ELR (cell line): Measurements from ENCODE around the gene ARHGAP4.

Experiments
- DNase-seq: peaks from one replicate; pipeline ENCODE4 v3.0.0-alpha.2; 2015; ENCODE audit warnings: low read depth

The ARHGAP4 gene

DNA sequence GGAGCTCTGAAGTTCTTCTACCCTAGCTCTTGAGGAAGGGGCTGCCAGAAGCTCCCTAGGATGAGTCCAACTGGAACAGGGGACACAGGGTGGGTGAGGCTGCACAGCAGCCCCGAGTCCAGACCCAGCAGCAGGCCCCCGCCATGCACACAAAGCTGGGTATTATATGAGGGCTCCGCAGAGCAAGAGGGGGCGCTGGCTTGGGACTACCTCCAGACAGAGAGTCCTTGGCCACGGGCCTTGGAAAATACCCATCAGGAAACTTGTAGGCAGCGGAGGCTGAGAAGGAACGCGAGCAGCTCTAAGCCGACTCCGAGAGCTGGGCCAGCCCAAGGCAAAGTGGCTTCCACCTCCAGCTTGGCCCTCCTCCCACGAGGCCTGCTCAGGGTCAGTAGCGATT lies 37.5 kb upstream of the ARHGAP4 start:
- DNase-seq, result no peak

DNA sequence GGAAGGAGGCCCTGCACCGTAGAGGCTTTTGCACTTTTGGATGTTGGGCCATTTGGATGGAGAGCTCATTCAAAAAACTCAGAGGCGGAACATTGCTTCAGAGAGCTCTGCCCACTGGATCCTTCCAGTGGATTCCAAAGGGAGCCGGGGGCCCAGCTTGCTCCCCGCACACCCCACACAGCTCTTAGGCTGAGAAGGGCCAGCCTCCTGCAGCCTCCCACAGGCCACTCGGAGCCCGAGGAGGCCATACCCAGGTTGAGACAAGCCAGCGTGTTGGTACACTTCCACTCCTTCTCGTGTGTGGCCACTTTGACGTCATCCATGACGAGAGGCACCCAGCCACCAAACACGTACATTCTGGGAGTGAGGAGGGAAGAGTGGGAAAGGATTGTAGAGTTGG lies 35.2 kb upstream of the ARHGAP4 start:
- no peak for DNase-seq

DNA sequence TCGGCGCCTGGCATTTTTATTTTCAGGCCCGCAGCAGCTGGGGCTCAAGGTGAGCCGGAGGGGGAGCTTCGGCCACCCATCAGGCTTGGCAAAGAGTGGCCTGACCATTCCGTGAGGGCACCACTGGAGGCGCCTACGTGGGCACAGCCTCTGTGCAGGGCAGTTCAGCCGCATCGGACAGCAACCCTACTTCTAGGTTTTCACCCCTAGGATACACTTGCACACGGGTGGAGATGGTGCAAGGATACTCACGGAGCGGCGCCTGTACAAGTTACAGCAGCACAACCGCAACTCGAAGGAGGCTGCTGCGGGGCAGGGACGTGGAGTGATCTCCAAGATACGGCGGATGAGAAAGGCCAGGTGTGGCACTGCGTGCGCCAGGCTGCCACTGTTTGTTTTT lies 34.7 kb upstream of the ARHGAP4 start:
- DNase-seq, result no peak

DNA sequence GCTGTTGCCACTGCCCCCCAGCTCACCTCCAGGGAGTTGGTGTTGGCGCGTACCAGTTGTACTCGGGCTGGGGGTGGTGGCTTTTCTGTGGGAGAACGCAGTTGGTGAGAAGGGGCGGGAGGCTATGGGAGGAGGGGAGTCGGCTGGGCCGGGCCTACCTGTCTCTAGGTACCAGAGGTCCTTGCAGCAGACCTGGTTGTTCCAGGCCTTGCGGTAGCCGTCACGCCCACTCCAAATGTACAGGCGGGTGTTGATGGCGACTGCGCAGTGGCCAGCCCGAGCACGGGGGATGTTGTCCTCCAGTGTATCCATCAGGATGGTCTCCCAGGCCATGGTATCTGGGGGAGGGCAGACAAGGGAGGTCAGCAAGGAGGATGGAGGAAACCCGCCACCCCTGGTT lies 34.0 kb upstream of the ARHGAP4 start:
- DNase-seq, result no peak

DNA sequence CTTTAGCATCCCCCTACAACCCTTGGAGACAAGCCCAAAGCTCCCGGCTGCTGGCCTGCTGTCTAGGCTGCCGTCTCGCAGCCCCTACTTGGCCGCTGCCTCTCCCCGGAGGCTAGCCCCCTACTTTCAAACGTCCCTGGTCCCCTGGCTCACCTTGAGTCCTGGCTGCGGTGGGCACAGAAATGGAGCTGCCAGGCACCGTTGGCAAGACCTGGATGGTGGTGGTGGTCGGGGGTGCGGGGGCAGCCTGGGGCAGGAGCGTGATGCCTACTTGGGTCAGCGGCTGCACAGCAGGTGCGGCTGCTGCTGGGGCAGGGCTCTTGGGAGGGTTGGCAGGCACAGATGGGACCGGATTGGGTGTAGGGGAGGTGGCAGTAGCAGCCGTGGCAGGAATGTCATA lies 33.6 kb upstream of the ARHGAP4 start:
- no peak for DNase-seq

DNA sequence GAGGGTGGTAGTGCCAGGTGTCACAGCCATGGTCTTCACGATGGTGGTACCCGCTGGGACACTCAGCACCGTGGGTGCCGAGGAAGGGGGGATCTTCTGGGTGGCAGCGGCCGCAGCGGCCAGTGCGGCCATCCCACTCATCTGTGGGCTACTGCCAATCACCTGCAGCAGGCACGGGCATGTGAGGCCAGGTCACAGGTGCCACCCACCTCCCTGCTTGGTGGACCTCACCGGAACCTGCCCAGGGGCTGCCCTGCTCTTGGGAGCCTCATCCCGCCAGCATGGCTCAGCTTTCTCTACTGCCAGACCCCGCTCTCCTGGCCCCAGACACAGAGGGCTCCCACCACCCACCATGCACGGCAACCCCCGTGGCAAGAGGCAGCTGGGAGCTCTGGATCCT lies 32.5 kb upstream of the ARHGAP4 start:
- no peak for DNase-seq

DNA sequence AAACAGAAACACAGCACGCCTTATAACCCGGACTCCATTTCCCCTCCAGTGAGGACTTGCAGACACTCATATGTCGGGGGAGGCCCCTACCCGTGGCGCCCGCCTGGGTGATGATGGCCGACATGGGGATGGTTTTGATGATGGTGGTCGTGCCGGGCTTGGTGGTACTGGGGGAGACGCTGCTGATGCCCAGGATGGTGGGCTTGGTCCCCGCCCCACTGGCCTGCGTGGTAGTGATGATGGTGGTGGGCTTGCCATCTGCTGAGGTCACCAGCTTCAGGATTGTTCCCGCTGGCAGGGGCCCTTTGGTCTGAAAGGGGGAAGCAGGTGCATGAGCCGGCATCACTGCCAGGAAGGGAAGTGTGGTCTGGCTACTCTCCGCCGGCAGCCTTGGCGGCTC lies 31.2 kb upstream of the ARHGAP4 start:
- DNase-seq, result no peak

DNA sequence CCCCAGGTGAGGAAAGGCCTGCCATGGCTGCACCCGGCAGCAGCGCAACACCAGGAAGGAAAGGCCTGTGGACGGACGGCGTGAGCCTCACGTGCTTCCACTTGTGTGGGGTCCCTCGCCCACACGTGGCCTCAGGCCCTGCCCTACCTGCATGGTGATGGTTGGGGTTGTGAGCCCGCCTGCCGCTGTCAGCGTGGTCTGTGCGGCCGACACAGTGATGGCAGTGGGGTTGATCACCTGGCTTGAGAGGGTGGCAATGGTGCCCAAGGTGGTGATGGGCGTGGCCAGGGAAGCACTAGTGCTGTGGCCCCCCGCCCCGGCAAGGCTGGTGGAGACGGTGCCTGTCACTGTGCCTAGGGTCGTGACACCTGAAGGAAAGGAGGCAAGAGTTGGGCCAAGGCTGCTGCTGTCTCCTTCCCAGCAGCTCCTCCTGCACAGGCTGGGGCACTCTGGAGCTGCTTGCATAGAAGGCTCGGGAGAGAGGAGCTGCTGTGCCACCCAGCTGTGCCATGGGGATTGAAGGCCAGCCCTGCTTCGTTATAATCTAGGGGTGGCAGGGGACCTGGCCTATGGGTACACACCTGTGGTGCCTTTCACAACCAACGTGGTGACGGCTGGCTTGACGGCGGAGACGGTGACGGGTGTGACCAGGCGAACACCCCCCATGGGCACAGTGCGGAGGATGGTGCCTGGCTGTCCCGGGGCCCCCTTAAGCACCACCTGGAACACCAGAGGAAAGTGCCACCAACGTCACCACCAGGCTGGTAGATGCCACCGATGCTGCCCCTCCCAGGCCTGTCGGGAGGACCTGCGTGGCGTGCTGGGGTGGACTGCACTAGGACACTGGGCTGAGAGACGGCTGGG lies 30.2 kb upstream of the ARHGAP4 start:
- DNase-seq, result no peak

DNA sequence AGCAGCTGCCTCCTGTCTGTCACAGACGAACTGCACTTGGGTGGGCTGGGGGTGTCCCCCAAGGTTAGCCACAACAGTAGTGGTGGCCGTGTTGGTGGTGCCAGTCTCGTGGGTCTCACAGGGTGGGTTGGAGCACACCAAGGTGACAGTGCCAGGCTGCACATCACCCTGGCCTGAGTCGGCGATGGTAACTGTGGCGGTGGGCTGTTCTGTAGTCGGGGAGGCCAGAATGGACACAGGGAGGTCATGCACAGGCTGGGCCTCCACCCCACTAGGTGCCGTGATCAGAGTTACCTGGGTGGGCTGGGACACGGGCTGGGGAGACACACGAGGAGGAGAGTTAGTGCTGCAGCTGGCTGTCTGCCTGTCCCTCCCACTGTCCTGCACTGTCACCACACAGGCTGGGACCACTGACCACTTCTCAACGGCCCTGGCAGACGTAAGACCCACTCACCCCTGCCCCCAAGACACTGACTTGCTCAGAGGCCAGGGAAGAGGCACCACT lies 29.2 kb upstream of the ARHGAP4 start:
- no peak for DNase-seq

DNA sequence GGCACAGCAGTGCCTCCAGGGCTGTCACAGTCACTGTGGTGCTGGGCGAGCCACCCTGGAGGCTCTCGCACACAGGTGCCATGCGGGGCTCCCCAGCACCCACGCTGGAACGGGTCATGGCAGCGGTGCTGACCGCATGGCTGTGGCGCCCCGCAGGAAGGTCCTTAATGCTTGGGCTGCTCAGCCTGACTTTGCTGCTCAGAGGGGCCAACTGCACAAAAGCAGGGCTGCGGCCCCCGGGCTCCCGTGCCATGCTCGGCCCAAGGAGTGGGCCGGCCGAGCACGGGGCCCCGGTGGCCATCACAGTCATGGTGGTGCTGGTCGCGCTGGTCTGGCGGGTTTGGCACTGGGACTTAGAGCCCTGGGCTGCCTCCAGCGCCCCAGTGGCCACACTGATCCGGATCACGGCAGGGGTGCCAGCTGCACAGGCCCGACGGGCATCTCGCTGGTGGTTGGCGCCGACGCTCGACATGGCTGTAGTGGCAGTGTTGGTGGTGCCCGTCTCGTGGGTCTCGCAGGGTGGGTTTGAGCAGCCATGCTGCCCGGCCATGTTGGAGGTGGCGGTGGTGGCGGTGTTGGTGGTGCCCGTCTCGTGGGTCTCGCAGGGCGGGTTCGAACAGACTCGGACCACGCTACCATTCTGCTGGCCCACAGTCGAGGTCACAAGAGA lies 28.6 kb upstream of the ARHGAP4 start:
- DNase-seq, result no peak

DNA sequence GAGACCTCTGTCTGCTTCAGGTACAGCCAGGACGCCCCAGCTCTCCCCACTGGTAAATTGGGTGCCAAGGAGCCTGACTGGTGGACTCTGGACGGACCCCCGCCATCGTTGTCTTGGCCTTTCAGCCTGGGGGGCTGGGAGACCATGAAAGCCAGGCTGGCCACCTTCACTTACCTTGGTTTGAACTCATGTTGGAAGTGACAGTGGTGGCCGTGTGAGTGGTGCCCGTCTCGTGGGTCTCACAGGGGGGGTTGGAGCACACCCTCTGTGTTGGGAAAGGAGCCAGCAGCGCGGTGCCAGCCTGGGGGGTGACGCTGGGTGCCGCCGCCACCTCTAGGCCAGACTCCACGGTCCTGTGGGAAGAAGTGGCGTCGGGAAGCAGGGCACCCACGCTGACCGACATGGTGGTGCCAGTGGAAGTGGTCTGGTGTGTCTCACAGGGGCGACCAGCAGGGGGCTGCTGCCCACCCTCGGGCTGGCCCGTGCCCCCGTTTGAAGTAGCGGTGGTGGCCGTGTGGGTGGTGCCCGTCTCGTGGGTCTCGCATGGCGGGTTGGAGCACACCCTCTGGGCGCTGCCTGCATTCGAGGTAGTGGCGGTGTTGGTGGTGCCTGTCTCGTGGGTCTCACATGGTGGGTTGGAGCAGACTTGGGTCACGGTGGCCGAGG lies 28.0 kb upstream of the ARHGAP4 start:
- no peak for DNase-seq

DNA sequence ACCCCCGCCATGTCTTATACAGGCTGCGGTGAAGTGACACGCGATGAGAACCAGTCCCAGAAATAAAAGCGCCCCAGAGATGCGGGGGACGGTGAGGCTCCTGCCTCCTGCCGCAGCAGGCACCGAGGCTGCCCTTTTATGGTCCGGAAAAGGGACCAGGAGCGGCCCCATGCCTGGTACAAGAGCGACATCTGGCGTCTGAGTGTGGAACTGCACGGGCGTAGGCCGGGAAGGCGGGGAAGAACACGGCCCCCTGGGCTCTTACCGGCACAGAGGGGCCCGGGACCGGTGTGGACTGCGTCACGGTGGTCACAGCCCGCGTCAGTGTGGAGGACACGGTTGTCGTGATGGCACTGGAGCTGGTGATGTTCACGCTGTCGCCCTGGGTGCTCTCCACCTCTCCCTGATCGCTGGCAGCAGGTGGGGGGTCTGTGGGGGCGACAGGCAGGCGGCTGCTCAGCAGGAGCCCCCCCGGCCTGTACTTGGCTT lies 27.3 kb upstream of the ARHGAP4 start:
- peak; percentile 62 for DNase-seq

DNA sequence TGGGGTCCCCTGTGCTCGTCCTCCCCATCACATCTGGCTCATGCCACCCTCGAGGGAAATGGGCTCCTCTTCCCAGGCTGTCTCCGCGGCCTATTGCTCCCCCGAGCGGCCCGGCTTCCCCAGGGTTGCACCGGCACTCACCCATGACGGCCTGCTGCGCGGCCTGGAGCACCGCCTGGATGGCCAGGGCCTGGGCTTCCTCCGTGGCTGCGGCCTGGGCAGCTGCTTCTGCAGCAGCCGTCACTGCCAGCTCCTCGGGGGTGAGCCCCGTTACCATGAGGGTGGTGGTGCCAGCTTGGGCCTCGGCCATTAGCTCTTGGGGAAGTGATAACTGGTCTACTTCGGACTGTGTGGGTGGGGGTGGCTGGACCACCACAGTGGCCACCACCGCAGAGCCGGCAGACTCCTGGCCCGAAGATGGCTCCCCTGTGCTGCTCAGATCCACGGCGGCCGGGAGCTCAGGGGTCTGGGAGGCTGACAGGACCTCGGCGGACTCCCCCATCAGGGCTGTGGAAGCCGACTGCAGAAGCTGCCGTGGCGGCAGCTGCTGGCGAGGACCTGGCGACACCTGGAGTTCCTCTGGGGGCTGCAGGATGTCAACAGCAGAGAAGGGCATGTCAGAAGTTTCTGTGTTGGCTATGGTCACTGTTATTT lies 26.4 kb upstream of the ARHGAP4 start:
- DNase-seq, result no peak

DNA sequence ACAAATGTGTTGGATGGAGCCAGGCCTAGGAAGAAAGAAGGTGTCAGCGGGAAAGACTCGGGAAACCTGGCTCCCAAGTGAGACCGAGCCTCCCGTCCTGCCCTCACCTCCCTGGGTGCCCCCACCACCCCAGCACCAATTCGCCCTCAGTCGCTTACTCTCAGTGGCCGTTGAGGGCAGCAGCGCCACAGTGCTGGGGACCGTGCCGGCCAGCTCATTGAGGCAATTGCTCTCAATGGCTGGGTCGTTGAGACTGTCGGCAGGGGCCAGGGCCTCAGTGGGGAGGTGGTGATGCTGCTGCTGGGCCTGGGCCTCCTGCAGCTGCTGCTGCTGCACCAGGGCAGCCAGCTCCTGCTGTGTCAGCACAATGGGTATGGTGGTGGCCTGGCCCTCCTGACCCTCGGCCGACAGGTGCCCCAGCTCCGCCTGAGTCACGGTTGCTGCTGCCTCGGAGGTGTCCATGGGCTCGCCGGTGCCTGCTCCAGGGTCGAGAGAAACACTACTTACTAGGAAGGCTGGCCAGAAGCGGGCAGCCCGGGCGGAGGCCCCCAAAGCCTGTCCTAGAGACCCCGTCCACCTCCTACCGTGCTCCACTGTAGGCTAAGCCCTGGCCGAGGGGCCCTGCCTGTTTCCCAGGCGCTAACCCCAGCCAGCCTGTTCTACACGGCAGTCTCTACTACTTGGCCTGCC lies 25.8 kb upstream of the ARHGAP4 start:
- DNase-seq, result no peak

DNA sequence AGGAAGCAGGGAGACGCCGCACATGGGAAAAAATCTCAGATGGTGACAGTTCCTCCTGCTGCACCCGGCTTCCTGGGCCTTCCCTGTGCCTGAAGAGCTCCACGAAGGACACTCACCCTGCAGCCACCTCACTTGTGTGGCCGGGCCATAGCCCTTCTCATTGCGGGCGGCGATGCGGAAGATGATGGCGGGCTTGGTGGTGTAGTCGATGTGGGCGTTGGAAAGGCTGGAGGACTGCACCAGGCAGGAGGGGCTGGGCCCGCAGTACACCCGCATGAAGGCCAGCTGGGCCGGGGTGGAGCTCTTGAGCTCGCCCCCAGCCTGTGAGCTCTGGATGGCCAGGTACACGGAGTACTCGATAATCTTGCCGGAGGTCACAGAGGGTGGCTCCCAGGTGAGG lies 24.1 kb upstream of the ARHGAP4 start:
- no peak for DNase-seq

DNA sequence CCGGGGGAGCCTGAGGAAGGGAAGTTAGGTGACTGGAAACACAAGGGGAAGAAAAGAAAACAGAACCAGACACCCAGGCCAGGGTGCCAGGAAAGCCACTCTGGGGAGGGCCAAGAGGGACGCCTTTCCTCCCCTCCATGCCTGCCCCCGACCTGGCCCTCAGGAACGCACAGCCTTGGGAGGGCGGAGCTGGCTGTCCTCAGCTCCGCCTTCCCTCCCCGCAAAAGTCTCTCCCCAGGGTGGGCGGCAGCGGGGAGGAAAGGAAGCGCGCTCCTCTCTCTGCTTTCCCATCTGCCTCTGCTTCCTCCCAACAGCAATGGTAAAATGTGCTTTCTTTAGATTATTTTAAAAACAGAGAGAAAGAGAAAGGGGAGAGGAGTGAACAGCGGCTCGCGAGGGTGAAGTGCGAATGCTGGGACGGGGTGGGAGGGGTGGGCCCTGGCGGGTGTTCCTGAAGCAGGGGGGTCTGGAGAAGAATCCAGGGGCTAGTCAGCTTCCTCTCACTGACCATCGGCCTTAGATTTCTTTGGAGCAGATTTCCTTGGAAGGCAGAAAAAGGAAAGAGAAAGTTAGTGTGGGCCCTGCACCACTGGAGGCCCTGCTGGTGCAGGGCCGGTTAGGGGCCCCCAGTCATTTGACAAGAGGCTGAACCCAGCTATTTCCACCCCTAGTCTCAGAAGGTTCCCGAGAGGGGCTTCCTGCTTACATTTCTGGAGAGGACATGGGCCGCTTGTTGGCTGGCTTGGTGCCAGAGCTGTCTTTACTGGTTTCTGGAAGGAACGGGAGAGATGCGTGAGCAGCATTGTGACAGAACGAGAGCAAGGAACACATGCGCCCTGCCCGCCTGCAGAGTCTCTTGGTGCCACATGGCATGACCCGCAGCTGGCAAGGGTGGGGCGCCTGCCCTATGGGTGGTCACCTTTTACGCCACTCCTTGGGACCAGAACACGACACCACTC lies 23.1 kb upstream of the ARHGAP4 start:
- no peak for DNase-seq

DNA sequence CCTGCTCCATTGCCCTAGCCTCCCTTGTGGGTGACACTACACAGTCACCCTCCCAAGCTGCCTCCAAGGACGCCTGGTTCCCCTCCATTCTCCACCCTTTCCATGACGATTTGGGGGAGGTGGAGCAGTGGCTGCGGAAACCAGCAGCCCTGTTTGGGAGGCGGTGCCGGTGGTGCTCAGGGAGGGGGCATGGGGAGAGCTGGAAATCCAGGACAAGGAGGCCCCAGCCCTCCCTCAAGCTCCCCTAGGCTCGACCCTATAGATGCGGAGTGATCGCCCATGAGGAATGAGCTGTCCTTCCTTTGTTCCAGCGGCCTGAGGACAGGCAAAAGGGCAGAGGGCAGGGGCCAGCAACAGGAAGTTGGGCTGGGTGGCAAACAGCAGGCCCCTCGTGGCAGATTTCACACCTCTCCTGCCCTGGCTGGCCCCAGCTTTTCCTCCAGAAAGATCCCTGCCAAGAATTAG lies 22.0 kb upstream of the ARHGAP4 start:
- DNase-seq, result no peak

DNA sequence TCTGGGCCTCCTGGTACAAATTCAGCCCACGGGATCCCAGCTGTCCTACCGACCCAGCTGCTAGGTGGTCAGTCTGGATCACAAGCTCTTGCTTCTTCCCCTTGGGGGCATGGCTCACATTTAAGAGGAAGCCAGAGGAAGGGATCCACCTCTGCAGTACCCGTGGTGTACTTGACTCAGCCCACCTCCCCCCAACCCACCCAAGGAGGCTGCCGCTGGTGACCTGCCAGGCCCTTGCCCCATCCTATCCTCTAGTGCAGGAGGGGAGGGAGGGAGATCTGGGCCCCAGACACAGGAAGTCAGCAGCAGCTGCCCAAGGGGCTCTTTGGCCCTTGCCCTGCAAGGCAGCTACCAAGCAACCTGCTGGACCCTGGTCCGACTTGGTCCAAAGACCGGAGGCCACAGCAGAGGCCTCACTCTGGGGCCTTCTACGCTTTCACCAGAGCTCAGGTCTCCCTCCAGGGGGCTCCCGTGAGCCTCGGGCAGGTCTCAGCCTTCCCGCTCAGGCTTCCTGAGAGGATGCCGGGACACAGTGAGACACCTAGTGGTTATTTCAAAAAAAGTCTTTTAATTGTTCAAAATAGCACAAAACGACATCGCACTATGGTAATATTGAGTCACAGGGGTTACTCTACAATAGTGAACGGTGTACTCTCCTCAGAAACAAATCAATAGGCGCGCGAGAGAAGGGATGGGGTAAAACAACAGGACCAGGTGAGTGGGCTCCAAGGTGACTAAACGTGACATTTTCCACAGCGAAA lies 21.1 kb upstream of the ARHGAP4 start:
- peak; percentile 87 for DNase-seq
